Lower leg skin (tissue), 4 donors: ENCODE measurements around the gene HS6ST3. TPM values are rescaled to one million over a fixed set of nuclear protein-coding genes. Genes with fewer than 3 reads are reported as not detected.
"Not testable (repeated sequence)": the region's sequence is repeated elsewhere in the genome, so short reads cannot be mapped to it uniquely, and the experiment has no call there.

ENCODE experiments used
- DNase-seq, 2 donors: peaks; one replicate each; pipeline ENCODE4 v3.0.0-alpha.2; 2019; ENCODE audit warnings: low spot score in 2 of 2
- H3K4me3 ChIP-seq: fragments of 200-600 bp; sonication (generic); 2 replicates; pipeline ENCODE4 v1.5.1; 2017; ENCODE audit warnings: mild to moderate bottlenecking, low read depth; ENCODE audit not compliant: poor library complexity, severe bottlenecking
- CTCF ChIP-seq, 3 donors: fragments of 450-650 bp; IDR thresholded peaks; one replicate each; pipeline ENCODE4 v1.5.1; 2016; ENCODE audit warnings: antibody characterized with exemption in 3 of 3, mild to moderate bottlenecking in 3 of 3, moderate library complexity in 2 of 3
- POLR2A ChIP-seq, 2 donors: fragments of 450-650 bp; IDR thresholded peaks; one replicate each; pipeline ENCODE4 v1.6.1; 2016 to 2017; ENCODE audit warnings: antibody characterized with exemption in 2 of 2, mild to moderate bottlenecking in 1 of 2, moderate library complexity in 1 of 2
- WGBS, 2 donors: methylation state at CpG; one replicate each; pipeline ENCODE4 v1.1.5; 2018; 5-methylcytosine and 5-hydroxymethylcytosine counted together
- intact Hi-C: fragments of 100-400 bp; cut with DNase I; formaldehyde crosslinking; loops from one replicate; pipeline ENCODE4 v1.15.0; 2023; ENCODE audit warnings: low total_unique reads
- total RNA-seq, 4 donors: library from RNA; depleted of rRNA; stranded (reverse); fragments of >200 nt; gene quantifications; one replicate each; pipeline ENCODE4 v1.1.0, GENCODE V29; 2016

HS6ST3 gene
- 1 to 10 TPM in 1 of 4 donors, under 1 TPM in 3; 0.72 to 1.5 (median 0.87) TPM for total RNA-seq

GRCh38 chr13:96089749-96090239 is at the start of gene HS6ST3:
Gene HS6ST3 (plus strand): TSS chr13:96090107.
- H3K4me3 ChIP-seq, result peak within 1 kb of the TSS; percentile 28
- intact Hi-C loops, result no loop called here
- 1% methylated on average over 24 to 34 of the region's 35 CpGs for WGBS, 2 donors
- TF ChIP-seq CTCF (IDR thresholded peaks at IDR 0.05) (no peak), POLR2A (IDR thresholded peaks at IDR 0.05) (no peak)
- DNase-seq, result peak in 1 of 2 donors; percentile 84

GRCh38 chr13:96041326-96042110 is 48.4 kb upstream of the HS6ST3 start:
- no peak overlapping the region for H3K4me3 ChIP-seq
- intact Hi-C loops, result no loop called here
- no peak for DNase-seq
- TF ChIP-seq CTCF (IDR thresholded peaks at IDR 0.05), result no peak
- TF ChIP-seq POLR2A (IDR thresholded peaks at IDR 0.05), result no peak
- 80 to 91% methylated on average over 2 to 4 of the region's 4 CpGs for WGBS, 2 donors

GRCh38 chr13:96044238-96044637 is 45.7 kb upstream of the HS6ST3 start:
- intact Hi-C loops, result no loop called here
- H3K4me3 ChIP-seq, result no peak overlapping the region
- 93 to 97% methylated on average over 1 of the region's 1 CpG for WGBS, 2 donors
- no peak for TF ChIP-seq POLR2A (IDR thresholded peaks at IDR 0.05)
- TF ChIP-seq CTCF (IDR thresholded peaks at IDR 0.05), result no peak
- DNase-seq, result no peak

- WGBS, 2 donors, result 97 to 99% methylated on average over 16 of the region's 16 CpGs
- intact Hi-C loops, H3K4me3 ChIP-seq, DNase-seq: not testable (repeated sequence)
These were observed 43.3 kb upstream of the HS6ST3 start for GRCh38 chr13:96046449-96047126.

GRCh38 chr13:96050955-96051354 is 39.0 kb upstream of the HS6ST3 start:
- DNase-seq, result not testable (repeated sequence)

GRCh38 chr13:96051491-96051890 is 38.4 kb upstream of the HS6ST3 start:
- H3K4me3 ChIP-seq, intact Hi-C loops, DNase-seq: not testable (repeated sequence)
- WGBS, 2 donors, result 95 to 96% methylated on average over 5 of the region's 5 CpGs

More at GRCh38 chr13:96050955-96051354, 39.0 kb upstream of the HS6ST3 start:
- H3K4me3 ChIP-seq, intact Hi-C loops: not testable (repeated sequence)
- 89 to 92% methylated on average over 4 of the region's 4 CpGs for WGBS, 2 donors

- intact Hi-C loops, H3K4me3 ChIP-seq, DNase-seq: not testable (repeated sequence)
- 77 to 84% methylated on average over 3 of the region's 3 CpGs for WGBS, 2 donors
These were observed 38.0 kb upstream of the HS6ST3 start for GRCh38 chr13:96051946-96052345.
